H1 (cell line): ENCODE measurements around the gene PRKD1.

ENCODE experiments used
- EGR1 ChIP-seq: IDR thresholded peaks from 2 replicates; pipeline ENCODE4 v1.6.1; 2011; ENCODE audit warnings: low read depth, low read length, borderline replicate concordance
- EZH2 ChIP-seq: fragments of 200-600 bp; sonication (generic); IDR thresholded peaks from 2 replicates; pipeline ENCODE4 v1.7.1; 2012; ENCODE audit warnings: low read depth, mild to moderate bottlenecking, moderate library complexity, low read length, inconsistent platforms; ENCODE audit not compliant: severe bottlenecking
- GABPA ChIP-seq: IDR thresholded peaks from 2 replicates; pipeline ENCODE4 v1.6.1; 2011; ENCODE audit warnings: mild to moderate bottlenecking, low read length, moderate library complexity, borderline replicate concordance; ENCODE audit not compliant: insufficient read depth
- JUND ChIP-seq: IDR thresholded peaks from 2 replicates; pipeline ENCODE4 v1.6.1; 2011; ENCODE audit warnings: mild to moderate bottlenecking, improper control_type of control experiment, low read length
- TF ChIP-seq, protein P1 (sequence below): IDR thresholded peaks from 2 replicates; pipeline ENCODE4 v1.6.1; 2012; ENCODE audit warnings: inconsistent platforms

DNA sequence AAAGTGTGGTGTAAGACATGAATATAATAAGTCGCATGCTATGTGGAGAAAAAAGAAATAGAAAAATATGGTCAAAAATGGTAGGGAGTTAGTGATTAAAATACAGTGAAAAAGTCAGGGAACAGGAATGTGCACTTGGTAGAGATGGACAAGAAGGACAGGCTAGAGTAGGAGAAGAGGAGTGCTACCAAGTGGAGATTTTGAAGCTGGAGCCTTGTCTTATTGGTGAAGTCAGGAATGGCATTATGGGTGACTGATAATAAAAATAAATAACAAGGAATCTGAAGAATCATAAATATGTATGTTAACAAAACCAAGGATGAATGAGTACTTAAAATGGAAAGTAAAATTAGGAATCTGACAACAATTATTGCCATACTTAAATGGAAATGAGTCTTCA, 204.8 kb downstream of the PRKD1 start:
- TF ChIP-seq GABPA = no peak
- no peak for TF ChIP-seq JUND
- TF ChIP-seq, protein P1, sequence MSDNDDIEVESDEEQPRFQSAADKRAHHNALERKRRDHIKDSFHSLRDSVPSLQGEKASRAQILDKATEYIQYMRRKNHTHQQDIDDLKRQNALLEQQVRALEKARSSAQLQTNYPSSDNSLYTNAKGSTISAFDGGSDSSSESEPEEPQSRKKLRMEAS = no peak
- no peak for TF ChIP-seq EGR1
- no peak for TF ChIP-seq EZH2
